Cerebellar nuclear complex (tissue), 1 donor: ENCODE results near the gene FHIT.

Experiments
- DNase-seq, 2 experiments: peaks; one replicate each; lab custom pipeline; 2025; lab: John Stamatoyannopoulos, UW

The FHIT gene

DNA sequence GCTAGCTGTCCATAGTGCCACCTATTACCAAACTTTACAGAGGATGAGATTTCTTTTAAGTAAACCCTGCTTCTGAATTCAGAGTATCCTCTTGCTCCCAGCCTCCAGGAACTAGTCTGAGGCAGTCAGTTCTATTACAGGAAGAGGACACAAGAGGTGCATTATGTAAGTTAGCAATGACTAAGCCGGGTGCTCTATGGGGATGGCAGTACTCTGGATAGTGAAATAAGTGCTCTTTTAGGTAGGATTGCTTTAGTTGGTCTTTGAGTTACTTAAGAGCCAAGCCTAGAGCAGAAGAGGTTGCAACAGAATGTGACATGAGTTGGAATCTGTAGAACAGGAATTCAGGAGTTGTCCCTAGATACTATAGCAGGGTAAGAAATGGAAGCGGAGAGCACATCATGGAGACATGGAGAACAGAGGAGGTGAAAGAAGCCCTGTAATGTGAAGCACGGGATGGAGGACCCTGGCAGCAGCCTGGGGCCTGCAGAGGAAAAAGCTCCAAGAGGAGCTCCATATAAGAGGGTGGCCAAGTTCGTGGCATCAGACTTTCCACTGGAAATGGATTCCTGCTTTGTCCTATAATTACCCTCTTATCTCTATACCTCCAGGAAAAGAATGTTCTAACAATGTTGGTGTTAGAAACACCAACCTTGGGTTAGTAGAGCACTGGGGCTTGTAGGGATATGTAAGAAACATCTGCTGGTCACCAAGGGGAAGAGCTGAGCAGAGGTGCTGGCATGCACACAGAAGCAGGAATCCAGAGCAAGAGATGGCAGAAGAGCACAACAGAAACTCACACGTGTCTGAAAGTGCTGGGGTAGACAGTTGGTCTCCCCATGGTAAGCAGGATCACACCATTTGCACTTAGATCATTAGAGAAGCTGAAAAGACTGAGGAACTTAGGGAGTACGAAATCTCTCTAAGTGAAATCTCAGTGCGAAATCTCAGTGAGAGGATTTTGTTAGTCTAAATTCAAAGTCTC is 851.1 kb downstream of the FHIT start:
- no peak for DNase-seq

DNA sequence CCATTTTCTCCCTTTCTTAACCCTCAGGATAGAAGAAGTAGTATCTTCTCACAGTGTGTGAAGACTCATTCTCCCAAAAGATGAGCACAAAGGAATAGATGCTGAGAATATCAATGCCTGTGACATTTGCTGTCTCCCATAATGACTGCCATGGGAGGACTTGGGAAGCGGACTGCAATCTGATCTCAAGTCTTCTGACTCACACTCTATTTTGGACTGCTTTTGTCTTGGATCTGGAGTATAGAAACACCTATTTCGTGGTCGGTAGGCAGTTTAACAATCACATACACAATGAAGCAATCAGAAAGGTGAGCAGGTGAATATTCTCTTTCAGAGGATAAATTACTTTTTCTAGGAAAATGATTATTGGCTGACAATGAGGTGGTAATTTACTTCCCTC is 852.0 kb downstream of the FHIT start:
- DNase-seq: no peak

- no peak for DNase-seq
Measured at GRCh38 chr3:60395173-60395762, 856.0 kb downstream of the FHIT start.

DNA sequence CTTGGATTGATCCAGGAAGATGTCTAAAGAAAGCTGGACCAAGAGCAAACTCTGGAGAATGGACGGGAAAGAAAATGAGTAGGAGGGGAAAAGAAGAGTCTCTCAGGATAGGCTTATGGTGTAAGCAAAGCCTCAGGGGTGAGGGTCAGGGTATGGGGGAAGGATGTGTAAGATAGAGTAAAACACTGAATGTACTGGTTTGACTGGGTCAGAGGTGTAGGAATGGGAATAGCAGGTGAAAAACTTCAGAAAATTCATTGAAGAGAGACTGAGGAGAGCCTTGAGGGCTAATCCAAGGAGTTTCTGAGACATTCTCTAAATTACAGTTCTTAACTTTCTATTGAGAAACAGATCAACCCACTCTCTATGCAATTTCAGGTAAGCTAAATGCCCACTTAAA is 857.3 kb downstream of the FHIT start:
- DNase-seq: no peak

DNA sequence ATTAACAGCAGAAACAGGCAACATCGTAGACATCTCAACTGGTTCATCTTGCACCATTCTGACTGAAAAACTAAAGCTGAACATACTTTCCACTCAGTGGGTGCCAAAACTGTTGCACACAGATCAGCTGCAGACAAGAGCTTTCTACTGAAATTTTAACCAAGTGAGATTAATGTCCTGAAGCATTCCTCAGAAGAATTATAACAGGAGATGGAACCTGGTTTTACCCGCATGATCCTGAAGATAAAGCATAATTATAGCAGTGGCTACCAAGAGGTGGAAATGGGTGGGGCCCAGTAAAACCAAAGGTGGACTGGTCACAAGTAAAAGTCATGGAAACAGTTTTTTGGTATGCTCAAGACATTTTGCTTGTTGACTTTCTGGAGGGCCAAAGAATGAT is 858.8 kb downstream of the FHIT start:
- no peak for DNase-seq

DNA sequence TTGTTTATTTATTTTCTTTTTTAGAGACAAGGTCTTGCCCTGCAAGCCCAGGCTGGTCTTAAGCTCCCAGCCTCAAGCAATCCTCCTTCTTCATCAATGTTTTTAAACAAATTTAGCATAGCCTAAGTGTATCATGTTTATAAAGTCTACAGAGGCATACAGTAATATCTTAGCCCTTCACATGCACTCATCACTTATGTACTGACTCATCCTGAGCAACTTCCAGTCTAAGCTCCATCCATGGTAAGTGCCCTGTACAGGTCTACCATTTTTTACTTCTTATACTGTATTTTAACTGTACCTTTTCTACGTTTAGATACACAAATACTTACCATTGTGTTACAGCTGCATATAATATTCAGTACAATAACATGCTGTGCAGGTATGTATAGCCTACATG is 860.0 kb downstream of the FHIT start:
- DNase-seq: no peak

GRCh38 chr3:60388731-60389130 is 862.5 kb downstream of the FHIT start:
- DNase-seq: no peak

- DNase-seq: no peak
Measured at GRCh38 chr3:60386306-60386705, 864.9 kb downstream of the FHIT start.

DNA sequence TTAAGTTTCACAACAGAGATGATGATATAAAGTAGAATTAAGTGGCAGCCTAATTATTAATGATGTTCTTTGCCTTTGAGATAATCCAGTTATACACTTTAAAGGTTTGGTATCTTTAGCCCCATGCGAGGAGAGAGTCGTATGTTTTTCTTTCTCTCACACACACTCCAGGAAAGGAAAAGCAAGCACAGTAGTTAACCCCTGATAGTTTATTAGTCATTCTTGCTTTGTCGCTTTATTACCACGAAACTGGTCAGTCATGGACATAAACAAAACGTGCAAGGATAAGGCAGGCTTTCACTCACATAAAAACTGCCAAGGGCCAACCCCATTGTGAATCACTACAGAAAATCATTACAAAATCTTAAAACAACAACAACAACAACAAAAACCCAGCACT is 866.9 kb downstream of the FHIT start:
- no peak for DNase-seq

- DNase-seq: no peak
Measured at GRCh38 chr3:60383345-60383744, 867.9 kb downstream of the FHIT start.

GRCh38 chr3:60366486-60366885 is 884.8 kb downstream of the FHIT start:
- DNase-seq: no peak

- no peak for DNase-seq
Measured at GRCh38 chr3:60365360-60365759, 885.9 kb downstream of the FHIT start.

DNA sequence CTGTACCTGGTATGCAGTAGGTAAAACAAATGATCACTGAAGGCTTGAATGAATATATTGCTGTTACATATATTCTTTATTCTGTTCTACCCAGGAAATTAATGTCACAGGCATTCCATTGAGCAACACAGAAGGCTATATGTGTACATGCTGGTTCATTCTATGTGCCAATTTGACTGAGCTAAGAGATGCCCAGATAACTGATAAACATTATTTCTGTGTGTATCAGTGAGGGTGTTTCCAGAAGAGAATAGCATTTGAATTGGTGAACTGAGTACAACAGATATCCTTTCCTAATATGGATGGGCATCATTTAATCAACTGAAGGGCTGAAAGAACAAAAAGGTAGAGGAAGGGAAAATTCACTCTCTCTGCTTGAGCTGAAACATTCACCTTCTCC is 886.8 kb downstream of the FHIT start:
- no peak for DNase-seq

- DNase-seq: no peak
Measured at GRCh38 chr3:60363817-60364216, 887.4 kb downstream of the FHIT start.

DNA sequence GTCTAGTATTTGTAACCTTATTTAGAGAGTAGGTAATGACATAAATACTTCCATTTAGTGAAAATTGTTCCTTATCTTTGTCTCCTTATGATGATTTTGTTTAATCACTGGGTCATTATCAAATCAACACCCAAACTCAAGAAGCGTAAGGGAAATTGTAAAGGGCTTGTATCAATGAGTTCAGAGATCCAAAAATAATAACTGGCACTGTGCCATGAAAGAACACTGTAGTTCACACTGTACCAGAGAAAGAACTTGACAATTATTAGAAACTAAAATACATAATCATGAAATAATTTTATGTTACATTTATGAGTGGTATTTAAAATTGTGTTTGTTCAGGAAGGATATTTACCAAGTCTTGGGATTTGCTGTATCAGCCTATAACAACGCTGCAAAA is 895.4 kb downstream of the FHIT start:
- no peak for DNase-seq

DNA sequence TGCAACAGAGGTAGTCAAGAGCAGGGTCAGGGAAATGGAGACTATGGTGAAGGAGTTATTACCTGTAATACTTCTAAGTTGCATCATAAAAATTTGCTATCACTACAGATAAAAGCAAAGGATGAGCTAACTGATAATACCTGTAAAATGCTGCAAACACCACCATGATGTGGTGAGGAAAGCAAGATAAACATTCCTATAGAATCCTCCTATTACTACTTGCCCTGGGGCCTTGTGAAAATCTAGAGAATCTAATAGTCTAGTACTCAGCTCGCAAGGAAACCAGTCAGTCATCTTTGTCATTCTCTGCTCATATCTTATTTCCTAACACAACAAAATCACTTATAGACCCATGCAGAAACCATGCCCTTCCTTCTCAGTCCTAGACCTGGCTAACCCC is 899.8 kb downstream of the FHIT start:
- DNase-seq: no peak

- DNase-seq: no peak
Measured at GRCh38 chr3:60344340-60344739, 906.9 kb downstream of the FHIT start.

DNA sequence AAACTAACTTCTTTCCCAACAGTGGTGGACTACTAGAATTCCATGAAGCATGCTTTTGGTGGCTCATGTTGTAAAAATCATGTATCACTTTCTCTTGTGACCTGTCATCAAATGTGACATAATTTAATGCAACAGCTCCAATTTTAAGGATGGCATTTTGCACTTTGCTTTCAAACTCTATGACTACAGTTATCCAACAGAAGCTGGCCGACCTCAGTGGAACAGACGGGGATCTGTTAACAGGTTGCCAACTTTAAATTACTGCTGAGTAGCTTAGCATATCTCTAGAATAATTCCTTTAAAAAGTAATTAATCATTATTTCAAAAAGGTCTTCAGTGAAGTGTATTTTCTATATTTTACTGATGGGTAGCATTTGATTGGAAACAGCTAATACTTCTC is 907.4 kb downstream of the FHIT start:
- no peak for DNase-seq

- DNase-seq: no peak
Measured at GRCh38 chr3:60339304-60339703, 911.9 kb downstream of the FHIT start.

DNA sequence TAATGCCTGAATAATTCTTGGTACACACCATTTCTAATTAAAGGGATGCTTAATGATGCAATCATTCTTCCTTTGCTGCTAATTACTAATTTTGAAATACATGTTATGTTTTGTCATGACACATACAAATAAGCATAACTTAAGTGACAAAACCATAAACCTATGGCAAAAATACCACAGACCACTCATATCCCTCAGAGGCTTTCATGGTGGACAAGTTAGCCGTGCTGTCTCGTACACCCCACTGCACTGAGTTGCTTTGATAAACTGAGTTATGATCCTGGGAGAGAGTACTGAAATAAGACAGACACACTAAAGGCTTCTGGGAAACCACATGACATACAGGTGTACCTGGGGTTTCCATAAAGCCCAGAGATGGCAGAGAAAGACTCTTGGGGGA is 913.8 kb downstream of the FHIT start:
- DNase-seq: no peak

DNA sequence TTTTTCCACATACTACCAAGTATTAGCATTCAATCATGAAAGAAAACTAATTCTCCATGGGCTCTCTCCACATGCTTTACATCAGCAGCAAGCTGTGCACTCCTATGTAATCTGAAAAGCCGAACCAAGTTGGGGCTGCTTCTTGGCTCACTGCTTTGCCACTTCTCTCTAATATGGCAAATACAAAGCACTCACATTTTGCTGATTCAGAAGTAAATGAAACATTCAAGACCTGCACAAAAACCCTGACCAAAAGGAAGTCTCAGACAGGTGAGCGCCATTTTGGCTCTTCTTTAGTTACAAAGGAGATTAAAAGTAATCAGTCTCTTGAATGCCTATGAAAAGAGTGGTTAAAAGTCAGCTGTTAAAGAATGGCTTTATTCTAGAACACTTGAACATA is 915.2 kb downstream of the FHIT start:
- DNase-seq: no peak

DNA sequence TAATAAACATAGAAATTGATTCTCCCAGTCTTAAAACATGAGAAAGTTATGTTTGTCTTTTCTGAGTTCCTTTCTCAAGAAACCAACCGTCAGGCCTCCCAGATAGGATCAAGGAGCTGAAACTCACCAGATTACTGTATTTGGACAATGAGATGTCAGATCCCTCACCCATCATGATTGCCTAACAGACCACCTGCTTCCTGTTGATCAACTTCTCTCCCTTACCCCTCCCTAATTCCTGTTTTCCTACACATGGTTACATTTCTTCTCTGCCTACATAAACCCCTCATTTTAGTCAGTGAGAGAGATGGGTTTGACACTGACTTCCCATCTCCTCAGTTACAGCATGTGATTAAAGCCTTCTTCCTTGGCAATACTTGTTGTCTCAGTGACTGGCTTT is 917.5 kb downstream of the FHIT start:
- DNase-seq: no peak

- no peak for DNase-seq
Measured at GRCh38 chr3:60330107-60330506, 921.1 kb downstream of the FHIT start.
